Right lobe of liver (tissue), 6 donors: ENCODE measurements around the gene KPNB1. TPM values are rescaled to one million over a fixed set of nuclear protein-coding genes. Genes with fewer than 3 reads are reported as not detected.
A peak's percentile ranks its signal among the peaks of the same experiment; 100 is the strongest.

Experiments used
- ATAC-seq, 4 donors: fragments of 200-7000 bp; cut with Tn5 transposase; one replicate each; pipeline ENCODE4 v1.9.1; 2020; ENCODE audit warnings: mild to moderate bottlenecking in 4 of 4, moderate library complexity in 4 of 4
- DNase-seq, 3 donors: peaks; one replicate each; pipeline ENCODE4 v3.0.0-alpha.2; 2020
- H3K27ac ChIP-seq, 3 donors: fragments of 200-600 bp; one replicate each; pipeline ENCODE4 v1.8.0; 2022
- H3K27me3 ChIP-seq, 2 donors: fragments of 200-600 bp; one replicate each; pipeline ENCODE4 v1.8.0; 2022
- H3K36me3 ChIP-seq, 4 donors: fragments of 200-600 bp; sonication (generic) in 1 of 4; one replicate each; pipeline versions ENCODE4 v1.5.1 to v1.8.0; 2017 to 2022; ENCODE audit warnings: control low read depth in 1 of 4
- H3K4me1 ChIP-seq, 4 donors: fragments of 200-600 bp; sonication (generic) in 1 of 4; one replicate each; pipeline versions ENCODE4 v1.5.1 to v1.8.0; 2017 to 2022; ENCODE audit warnings: control low read depth in 1 of 4
- H3K4me3 ChIP-seq, 3 donors: fragments of 200-600 bp; one replicate each; pipeline ENCODE4 v1.8.0; 2022
- H3K9me3 ChIP-seq, 4 donors: fragments of 200-600 bp; sonication (generic) in 1 of 4; one replicate each; pipeline versions ENCODE4 v1.5.1 to v1.8.0; 2017 to 2022; ENCODE audit warnings: control low read depth in 1 of 4
- CTCF ChIP-seq, 4 donors: fragments of 200-600 bp in 3 of 4; fragments of 450-650 bp in 1 of 4; IDR thresholded peaks; one replicate each; pipeline versions ENCODE4 v1.5.1 to v1.8.0; 2016 to 2022; ENCODE audit warnings: antibody characterized with exemption in 4 of 4, mild to moderate bottlenecking in 2 of 4
- POLR2A ChIP-seq: fragments of 450-650 bp; IDR thresholded peaks from one replicate; pipeline ENCODE4 v1.6.1; 2017; ENCODE audit warnings: antibody characterized with exemption, mild to moderate bottlenecking
- WGBS: methylation state at CpG from one replicate; pipeline ENCODE4 v1.1.6; 2018; ENCODE audit warnings: low coverage, low lambda C conversion rate; ENCODE audit not compliant: insufficient coverage; ENCODE audit errors: missing lambda C conversion rate; 5-methylcytosine and 5-hydroxymethylcytosine counted together
- intact Hi-C, 2 donors: fragments of 100-400 bp; cut with DNase I; formaldehyde crosslinking; loops; one replicate each; pipeline versions ENCODE4 v1.11.2 to v1.14.1; 2022
- total RNA-seq, 6 experiments: library from RNA; depleted of rRNA in 2 of 6; stranded (reverse); fragments of >200 nt in 2 of 6; fragmentation: NEBNext Ultra II Directional in 3 of 6; extraction: Animal tissue kit (Norgen Biotek cat#: 25700) in 3 of 6; gene quantifications; one replicate each; pipeline versions ENCODE4 v1.1.0 to v1.2.4, GENCODE V29; 2016 to 2023
- donor health status: DM: no; HTN: yes; CAD: no.
- donor health status: DM: no; HTN: no; CAD: no.
- donor health status: DM: no; HTN: no; CAD: no.
- donor health status: DM: no; HTN: yes; CAD: no.
- donor health status: DM: no; HTN: yes; CAD: no.

Gene KPNB1
- total RNA-seq, 6 experiments from 2014 or later, result 80.8 to 104 (median 94.5) TPM

- 71% methylated on average over 1 of the region's 2 CpGs for WGBS
- peaks cover 0 to 43% (median 22%) of the 10 kb centered on the region in 4 donors for H3K4me1 ChIP-seq
- H3K36me3 ChIP-seq, result peaks cover 5 to 60% (median 34%) of the 10 kb centered on the region in 4 donors
- H3K27me3 ChIP-seq, result no peaks in the 10 kb centered on the region
- no peaks in the 10 kb centered on the region for H3K9me3 ChIP-seq
- H3K27ac ChIP-seq, result no peak overlapping the region
- TF ChIP-seq CTCF (IDR thresholded peaks at IDR 0.05) (no peak), POLR2A (no peak)
- intact Hi-C loops, result no loop called here
- no peak for DNase-seq
- H3K4me3 ChIP-seq, result no peak overlapping the region
- no peak for ATAC-seq
Measured at GRCh38 chr17:47653442-47653841, 3.7 kb downstream of the KPNB1 start.

GRCh38 chr17:47654991-47655390 lies 5.3 kb downstream of the KPNB1 start:
- H3K27me3 ChIP-seq, result no peaks in the 10 kb centered on the region
- peak; percentile 51 to 72 (median 62) for ATAC-seq
- TF ChIP-seq POLR2A (no peak), CTCF (IDR thresholded peaks at IDR 0.05) (no peak)
- H3K9me3 ChIP-seq, result no peaks in the 10 kb centered on the region
- peak overlapping the region in 2 of 3 donors; percentile 15 to 36 for H3K27ac ChIP-seq
- intact Hi-C loops, result no loop called here
- no peak overlapping the region for H3K4me3 ChIP-seq
- H3K36me3 ChIP-seq, result peaks cover 5 to 76% (median 42%) of the 10 kb centered on the region in 4 donors
- 15% methylated on average over 6 of the region's 6 CpGs for WGBS
- DNase-seq, result peak in 1 of 3 donors; percentile 61
- peaks cover 0 to 47% (median 22%) of the 10 kb centered on the region in 4 donors for H3K4me1 ChIP-seq

- peaks cover 0 to 19% (median 3%) of the 10 kb centered on the region in 4 donors for H3K4me1 ChIP-seq
- peak overlapping the region in 2 of 3 donors; percentile 3 to 35 for H3K27ac ChIP-seq
- ATAC-seq, result peak in 3 of 4 donors; percentile 22 to 50 (median 25)
- peaks cover 17 to 96% (median 57%) of the 10 kb centered on the region in 4 donors for H3K36me3 ChIP-seq
- 25% methylated on average over 6 of the region's 6 CpGs for WGBS
- no peak overlapping the region for H3K4me3 ChIP-seq
- TF ChIP-seq CTCF (IDR thresholded peaks at IDR 0.05) (no peak), POLR2A (no peak)
- DNase-seq, result no peak
- intact Hi-C loops, result no loop called here
- H3K9me3 ChIP-seq, result no peaks in the 10 kb centered on the region
- no peaks in the 10 kb centered on the region for H3K27me3 ChIP-seq
Measured at GRCh38 chr17:47660064-47660492, 10.4 kb downstream of the KPNB1 start.

- ATAC-seq, result peak; percentile 84 to 86 (median 85)
- H3K36me3 ChIP-seq, result peaks cover 13 to 94% (median 52%) of the 10 kb centered on the region in 4 donors
- intact Hi-C loops, result no loop called here
- WGBS, result 34% methylated on average over 5 of the region's 6 CpGs
- no peaks in the 10 kb centered on the region for H3K9me3 ChIP-seq
- DNase-seq, result no peak
- TF ChIP-seq POLR2A (no peak), CTCF (IDR thresholded peaks at IDR 0.05) (peak; percentile 51 to 73 (median 70))
- H3K4me1 ChIP-seq, result peaks cover 0 to 9% (median 0%) of the 10 kb centered on the region in 4 donors
- H3K27ac ChIP-seq, result no peak overlapping the region
- no peak overlapping the region for H3K4me3 ChIP-seq
- H3K27me3 ChIP-seq, result no peaks in the 10 kb centered on the region
Measured at GRCh38 chr17:47663912-47664623, 14.3 kb downstream of the KPNB1 start.
